GM12874 (cell line): ENCODE measurements around the gene BAG1.
A peak's percentile ranks its signal among the peaks of the same experiment; 100 is the strongest.

ENCODE experiments used
- TF ChIP-seq, protein P1 (sequence below): IDR thresholded peaks from 2 replicates; pipeline ENCODE4 v1.5.1; 2011; ENCODE audit warnings: low read depth, mild to moderate bottlenecking, control low read depth, low read length, moderate library complexity; ENCODE audit not compliant: insufficient read depth

Gene BAG1

GRCh38 chr9:33264473-33265177 is at the start of gene BAG1, which contains the start of gene CHMP5:
TSS of gene BAG1 (minus strand) at chr9:33264708.
TSS of gene CHMP5 (plus strand) at chr9:33265049. CDS start at chr9:33265079, 30 bp downstream.
- TF ChIP-seq, protein P1, sequence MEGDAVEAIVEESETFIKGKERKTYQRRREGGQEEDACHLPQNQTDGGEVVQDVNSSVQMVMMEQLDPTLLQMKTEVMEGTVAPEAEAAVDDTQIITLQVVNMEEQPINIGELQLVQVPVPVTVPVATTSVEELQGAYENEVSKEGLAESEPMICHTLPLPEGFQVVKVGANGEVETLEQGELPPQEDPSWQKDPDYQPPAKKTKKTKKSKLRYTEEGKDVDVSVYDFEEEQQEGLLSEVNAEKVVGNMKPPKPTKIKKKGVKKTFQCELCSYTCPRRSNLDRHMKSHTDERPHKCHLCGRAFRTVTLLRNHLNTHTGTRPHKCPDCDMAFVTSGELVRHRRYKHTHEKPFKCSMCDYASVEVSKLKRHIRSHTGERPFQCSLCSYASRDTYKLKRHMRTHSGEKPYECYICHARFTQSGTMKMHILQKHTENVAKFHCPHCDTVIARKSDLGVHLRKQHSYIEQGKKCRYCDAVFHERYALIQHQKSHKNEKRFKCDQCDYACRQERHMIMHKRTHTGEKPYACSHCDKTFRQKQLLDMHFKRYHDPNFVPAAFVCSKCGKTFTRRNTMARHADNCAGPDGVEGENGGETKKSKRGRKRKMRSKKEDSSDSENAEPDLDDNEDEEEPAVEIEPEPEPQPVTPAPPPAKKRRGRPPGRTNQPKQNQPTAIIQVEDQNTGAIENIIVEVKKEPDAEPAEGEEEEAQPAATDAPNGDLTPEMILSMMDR = peak; percentile 3; the same call in 1 of the 2 replicates

DNA sequence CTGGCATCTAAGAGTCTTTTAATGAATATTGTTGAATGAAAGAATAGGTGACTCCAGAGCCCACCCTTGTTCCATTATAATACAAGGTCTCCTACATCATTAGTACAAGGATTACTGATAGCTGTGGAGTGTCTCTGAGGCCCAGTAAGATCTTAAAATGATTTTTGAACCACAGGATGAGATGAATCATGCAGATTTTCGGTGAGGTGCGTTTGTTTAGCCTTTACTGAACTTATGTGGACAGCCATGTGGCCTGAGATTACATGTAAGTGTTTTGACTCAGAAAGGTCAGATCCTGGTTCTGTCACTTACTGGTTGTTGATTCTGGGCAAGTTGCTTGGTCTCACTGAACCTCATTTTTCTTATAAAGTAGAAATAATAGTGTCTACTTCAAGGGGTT is 47.4 kb upstream of the BAG1 start:
- TF ChIP-seq, protein P1 = no peak

DNA sequence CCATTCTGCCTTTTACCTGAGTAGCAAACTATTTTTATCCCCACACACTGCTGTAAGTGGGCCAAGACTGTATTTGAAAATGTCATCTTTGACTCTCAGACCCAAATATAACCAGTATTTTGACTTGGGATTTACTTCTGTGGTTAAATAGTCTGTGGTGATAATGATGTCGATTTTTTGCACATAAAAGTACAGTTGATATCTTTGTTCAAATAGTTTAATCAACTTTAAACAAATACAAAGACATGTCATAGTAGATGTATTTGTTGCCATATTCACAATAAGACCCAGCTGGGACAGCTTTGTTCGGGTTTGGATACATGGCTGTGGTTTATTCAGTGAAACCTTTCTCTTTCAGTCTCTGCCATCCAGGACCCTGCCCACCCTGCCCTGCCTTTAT is 46.2 kb upstream of the BAG1 start:
- TF ChIP-seq, protein P1 = no peak

- TF ChIP-seq, protein P1 = no peak
Measured at GRCh38 chr9:33309903-33310302, 45.4 kb upstream of the BAG1 start.

DNA sequence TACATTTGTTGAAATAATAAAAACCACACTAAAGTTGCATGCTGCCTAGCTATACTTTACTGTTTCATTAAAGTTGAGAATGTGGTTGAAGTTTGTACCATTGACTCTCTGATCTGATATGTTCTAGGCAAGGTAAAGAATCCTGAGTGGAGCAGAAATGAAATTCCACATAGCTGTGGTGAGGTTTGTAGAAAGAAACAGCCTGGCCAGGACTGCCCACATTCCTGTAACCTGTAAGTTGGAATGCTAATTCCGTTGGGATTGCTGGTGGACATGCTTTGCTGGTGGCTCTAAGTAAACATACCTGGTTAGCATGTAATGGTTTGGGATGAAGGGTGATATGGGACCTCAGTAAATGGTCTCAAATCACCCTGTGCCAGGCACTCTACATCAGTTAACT is 42.6 kb upstream of the BAG1 start:
- TF ChIP-seq, protein P1 = no peak

GRCh38 chr9:33306037-33306436 is 41.5 kb upstream of the BAG1 start:
- TF ChIP-seq, protein P1 = no peak

DNA sequence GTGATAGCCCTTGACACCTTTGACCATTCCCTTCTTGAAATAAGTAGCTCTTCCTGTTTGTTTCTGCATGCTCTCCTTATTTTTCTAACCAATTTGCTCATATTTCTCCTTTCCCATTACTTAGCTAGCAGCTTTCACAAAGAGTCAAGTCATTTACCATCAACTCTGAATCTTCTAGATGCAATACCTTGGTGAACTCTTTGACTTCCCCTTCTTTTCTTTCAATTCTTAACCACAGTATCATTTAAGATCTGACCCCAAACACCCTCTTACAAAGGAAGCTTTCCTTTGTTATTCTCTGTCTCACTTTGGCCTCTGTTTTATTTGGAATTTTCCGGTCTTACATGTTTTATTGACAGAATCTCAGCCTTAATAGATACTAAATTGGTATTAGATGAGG is 39.9 kb upstream of the BAG1 start:
- TF ChIP-seq, protein P1 = no peak
